ELR (cell line): ENCODE data around the gene MAP6.
"Not testable (repeated sequence)": the region's sequence is repeated elsewhere in the genome, so short reads cannot be mapped to it uniquely, and the experiment has no call there.

Experiments
- DNase-seq: peaks from one replicate; pipeline ENCODE4 v3.0.0-alpha.2; 2015; ENCODE audit warnings: low read depth

The MAP6 gene

DNA sequence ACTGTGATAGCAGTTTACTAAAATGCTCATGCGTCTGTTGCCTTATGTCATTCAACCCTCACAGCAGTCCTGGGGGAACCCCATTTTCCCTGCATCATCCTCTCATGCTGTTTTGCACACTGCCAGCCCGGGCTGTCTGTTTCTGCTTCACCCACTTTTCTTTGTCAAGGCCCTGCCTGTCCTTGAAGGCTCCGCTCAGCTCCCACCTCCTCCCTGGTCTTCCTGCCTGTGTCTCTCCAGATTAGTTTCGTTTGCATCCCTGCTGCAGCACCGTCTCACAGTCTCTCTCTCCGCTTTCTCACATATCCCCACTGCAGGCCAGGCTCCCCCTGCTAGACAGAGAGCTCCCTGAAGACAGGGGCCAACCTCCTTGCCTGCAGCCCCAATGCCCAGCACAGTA lies 76.9 kb downstream of the MAP6 start:
- no peak for DNase-seq

DNA sequence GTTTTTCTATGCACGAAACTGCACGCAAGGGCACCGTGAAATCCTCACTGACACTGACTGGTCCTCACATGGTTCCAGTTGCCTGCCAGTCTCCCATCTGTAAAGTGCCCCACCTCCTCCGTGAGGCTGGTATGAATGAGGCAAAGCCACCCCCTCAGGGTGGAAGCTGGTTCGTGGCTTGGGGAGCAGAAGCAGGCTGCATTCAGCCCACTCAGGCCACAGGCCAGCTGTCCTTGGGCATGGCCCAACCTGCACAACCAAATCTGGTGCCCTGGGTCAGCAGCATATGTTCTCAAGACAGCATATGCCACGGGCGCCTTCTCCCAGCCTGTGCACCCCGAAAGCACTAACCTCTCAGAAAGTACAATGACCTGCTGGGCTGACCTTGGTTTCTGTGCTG lies 77.5 kb downstream of the MAP6 start:
- DNase-seq, result no peak

DNA sequence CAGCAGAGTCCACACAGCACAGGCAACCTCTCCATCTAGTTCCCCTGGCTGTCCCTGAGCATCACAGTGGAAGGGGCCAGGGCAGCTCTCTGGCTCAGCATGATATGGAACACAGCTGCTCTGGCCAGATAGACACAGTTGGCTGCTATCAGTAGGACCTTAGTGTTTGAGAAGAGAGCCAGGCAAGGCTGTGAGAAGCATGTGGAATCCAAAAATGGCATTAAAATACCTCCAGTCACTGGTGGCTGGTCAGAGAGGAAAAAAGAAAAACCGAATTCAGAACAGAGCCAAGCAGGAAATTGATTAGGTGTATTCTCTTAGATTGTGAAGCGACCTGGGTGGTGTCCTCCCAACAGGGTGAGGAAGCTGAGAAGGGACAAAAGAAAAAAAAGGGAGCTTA lies 78.9 kb downstream of the MAP6 start:
- no peak for DNase-seq

DNA sequence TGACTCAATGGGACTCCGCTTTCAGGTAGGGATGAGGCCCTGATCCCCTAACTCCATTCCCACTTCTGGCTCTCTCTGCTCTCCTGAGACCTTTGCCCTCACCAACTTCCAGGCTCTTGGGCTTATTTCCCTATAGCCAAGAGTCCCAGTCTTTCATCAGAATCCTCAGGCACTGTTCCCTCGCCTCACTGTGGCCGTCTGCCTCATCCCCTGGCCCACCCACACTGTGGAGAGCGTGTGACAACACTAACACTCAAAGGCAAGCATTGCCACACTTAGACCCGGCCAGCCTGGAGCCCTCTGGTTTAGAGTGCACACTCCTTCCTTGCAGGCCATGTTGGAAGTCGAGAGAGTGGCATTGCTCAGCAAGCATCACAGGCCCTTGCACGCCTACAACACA lies 79.8 kb downstream of the MAP6 start:
- DNase-seq, result no peak

DNA sequence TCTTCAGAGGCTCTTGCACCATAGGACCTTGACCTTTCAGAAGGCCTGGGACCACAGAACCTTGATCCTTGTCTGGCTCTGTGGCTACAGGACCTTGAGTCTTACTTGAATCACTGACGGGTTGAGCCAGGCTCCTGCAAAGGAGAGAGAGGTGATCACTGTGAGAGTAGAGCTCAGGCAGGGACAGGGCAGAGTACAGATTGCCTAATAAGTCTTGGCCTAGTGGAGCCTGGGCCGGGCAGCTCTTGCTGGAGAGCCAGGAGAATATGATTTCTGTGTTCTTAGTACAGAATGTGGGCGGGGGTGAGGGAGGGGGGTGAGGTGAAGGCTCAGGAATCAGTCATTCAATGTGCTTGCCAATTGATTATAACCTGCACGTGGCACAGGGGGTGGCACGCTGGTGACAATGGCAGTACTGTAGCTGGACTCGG lies 80.8 kb downstream of the MAP6 start:
- no peak for DNase-seq

DNA sequence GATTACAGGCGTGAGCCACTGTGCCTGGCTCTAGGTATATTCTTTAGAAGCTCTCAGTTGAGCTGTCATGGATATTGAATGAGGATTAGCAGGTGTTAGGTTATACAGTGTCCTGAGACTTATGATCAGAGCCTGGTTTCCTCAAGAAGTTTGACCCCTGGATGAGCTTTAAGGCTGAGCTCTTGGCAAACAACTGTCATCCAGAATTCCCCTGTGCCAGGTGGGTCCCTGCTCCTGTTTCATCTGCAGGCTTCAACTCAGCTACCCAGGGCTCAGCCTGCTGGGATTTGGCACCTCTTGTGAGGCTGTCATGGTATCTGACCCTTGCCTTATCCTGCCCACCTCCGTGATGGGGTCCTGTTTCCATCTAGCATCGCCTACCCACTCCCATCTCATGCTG lies 82.4 kb downstream of the MAP6 start:
- DNase-seq, result no peak

DNA sequence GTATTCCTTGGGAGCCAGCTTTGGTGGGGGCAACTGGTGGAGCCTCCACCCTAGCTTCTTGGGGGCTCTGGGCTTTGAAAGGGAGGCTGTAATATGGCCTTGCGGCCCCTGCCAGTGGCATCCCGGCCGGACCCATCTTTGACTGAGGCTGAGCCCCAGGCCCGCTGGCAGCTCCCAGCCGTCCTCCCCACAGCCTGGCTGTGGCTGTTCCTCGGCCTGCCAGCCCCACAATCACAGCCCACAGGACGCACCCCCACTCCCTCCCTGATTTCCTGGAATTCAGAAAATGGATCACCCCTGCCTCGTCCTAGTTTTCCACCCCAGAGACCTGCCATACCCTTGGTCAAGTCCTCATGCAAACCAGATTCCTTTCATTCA lies 83.6 kb downstream of the MAP6 start:
- DNase-seq, result no peak

DNA sequence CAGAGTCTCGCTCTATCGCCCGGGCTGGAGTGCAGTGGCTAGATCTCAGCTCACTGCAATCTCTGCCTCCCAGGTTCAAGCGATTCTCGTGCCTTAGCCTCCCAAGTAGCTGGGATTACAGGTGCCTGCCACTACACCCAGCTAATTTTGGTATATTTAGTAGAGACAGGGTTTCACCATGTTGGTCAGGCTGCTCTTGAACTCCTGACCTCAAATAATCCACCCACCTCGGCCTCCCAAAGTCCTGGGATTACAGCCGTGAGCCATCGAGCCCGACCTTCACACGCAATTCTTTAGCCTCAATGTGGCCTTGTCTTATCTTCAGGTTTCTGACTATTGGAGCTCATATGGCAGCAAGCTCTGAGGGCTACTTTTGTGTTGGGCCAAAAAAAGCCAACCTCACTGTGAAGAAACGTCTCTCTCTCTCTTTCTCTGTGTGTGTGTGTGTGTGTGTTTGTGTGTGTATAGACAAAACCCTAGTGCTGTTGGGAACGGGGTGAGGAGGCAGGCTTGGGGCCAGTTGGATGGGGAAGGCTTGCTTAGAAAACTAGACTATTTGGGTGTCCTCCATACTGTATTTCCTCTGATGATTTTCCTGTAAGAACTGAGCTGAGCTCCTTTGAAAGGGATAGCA lies 84.1 kb downstream of the MAP6 start:
- DNase-seq, result not testable (repeated sequence)

DNA sequence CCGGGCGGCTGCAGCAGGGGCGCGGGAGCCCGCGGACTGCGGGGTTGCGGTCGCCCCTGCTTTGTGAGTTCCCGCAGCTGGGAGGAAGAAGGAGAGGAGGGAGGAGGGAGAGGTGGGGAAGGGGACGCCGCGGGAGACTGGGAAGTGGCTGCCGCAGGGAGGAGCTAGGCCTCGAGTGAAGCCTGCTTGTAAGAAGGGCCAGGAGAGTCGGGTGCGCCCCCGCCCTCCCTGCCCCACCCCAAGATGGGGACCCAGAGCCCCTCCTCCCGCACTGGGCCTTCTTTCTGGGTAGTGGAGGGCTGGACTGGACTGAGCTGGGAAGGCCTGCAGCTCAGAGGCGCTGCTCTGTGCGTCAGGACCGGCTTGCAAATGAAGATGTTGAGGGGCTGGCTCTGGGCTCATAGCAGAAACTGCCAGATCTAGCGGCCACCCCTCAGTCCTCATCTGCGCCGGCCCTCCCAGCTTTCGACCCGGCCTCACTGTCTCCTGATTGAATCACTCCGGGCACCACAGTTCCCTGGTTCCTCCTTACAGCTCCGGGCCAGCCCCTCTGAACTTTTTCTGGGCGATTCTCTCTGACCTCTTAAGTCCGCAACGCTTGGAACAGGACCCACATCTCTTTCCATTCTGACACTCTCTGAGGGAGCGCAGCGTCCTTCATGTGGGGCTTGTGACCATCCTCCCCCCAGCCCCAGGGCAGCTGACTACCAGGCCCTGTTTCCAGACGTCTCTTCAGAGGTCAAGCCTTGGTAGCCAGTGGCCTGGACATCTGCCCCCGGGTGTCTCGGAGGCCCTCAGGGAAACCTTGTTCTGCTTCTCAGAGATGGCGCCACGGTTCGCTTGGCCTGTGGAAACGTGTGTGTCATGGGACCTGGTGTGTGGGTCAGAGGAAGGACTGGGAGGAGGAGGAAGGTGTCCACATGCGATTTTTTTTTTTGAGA lies 84.8 kb downstream of the MAP6 start:
- DNase-seq, result peak; percentile 47

DNA sequence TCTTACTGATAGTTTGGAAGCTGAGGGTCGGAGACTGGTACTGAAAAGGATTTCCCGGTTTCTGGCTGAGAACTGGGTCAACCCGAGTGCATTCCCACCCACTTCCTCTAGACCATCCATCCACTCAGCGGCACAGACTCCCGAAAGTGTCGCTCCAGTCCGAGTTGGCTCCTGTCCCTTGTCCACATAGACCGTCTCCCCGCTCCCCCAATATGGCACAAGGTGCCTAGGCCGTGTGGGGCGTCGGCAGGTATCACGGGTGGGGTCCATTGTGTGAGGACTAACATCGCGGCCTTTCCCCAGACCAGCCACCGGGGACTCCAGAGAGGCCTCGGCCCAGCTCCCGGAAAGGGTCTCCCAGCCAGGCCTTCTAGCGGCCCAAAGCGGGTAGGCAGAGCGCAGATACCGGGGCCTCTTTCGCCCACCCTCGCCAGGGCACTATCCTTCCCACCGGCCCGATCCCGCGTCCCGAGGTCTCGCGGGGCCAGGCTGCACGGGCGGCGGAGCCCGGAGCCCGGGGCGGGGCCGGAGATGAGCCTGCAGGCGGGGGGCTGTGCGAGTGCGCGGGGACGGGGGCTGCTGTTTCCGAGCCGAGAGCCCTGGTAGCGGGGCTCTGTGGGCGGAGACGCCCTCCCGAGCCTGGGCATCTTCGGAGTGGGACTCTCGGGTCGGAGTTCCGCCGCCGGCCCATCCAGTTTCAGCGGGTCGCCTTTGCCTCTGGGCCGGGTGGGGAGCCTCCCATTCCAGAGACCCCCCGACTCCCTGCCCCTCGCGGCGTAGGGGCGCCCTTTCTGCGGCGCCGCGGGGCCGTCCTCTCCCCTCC lies 85.7 kb downstream of the MAP6 start:
- DNase-seq, result peak; percentile 76

DNA sequence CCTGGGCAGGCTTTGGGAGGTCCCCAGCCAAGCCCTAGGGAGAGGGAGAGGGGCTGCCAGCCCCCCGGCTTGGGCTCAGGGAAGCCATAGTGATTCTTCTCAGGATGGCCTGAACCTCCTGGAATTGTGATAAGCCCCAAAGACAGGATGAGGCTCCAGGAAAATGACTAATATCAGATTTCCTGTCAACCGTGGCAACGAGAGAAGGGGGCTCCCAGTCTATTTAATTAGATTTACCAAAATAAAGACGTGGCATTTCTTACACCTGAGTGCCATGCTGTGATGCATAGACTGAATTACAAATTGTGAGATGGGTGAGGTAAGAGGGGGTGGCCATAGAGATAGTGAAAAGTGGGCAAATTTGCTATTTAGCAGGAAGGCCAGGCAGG lies 86.3 kb downstream of the MAP6 start:
- peak; percentile 47 for DNase-seq

DNA sequence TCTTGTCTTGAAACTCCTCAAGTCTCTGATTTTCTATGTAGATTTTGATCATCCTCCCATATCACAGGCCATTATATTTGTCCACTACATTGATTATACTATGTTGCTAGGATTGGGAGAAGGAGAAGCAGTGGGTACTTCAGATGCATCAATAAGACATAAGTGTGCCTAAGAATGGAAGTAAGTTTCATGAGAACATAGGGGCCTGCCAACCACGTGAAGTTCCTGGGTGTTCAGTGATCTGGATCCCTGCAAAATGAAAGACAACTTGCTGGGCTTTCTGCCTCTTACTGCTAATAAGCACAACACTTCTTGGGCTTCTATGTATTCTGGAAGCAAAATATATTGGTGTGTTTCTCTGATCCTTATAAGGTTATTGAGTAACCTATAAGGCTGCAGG lies 89.0 kb downstream of the MAP6 start:
- no peak for DNase-seq

DNA sequence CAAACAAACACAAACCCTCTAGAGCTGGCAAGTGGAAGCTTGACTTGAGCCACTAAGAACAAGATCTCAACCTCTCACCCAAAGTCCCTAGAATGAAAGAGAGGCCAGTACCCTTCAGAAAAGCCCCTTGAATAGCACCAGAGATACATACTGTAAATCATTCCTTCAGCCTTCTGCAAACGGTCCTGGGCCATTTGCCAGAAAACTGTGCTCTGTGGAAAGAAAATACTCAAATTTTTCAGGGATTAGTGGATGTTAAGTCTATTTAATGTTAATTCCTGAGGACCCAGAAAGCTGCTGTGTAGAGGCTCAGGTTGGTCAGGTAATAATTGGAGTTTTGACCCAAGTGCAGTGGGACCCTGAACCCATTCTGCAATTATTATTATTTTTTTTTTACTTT lies 89.9 kb downstream of the MAP6 start:
- DNase-seq, result no peak

DNA sequence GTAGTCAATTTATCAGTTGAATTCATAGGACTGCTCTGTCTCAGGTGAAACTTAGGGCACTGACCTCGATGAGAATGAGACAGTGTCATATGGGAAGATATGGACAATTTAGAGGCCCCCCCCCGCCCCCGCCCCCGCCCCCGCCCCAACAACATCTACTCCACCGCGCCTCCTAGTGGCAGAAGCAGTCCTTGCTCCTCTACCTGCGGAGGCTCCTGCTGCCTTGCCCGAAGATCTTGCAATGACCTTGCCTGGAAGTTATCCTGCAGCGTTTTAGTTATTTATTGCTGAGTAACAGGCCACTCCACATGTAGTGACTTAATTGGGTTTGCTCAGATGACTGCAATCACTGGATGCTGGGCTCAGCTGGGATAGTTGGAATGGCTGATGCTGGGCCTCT lies 91.6 kb downstream of the MAP6 start:
- DNase-seq, result peak; percentile 47

DNA sequence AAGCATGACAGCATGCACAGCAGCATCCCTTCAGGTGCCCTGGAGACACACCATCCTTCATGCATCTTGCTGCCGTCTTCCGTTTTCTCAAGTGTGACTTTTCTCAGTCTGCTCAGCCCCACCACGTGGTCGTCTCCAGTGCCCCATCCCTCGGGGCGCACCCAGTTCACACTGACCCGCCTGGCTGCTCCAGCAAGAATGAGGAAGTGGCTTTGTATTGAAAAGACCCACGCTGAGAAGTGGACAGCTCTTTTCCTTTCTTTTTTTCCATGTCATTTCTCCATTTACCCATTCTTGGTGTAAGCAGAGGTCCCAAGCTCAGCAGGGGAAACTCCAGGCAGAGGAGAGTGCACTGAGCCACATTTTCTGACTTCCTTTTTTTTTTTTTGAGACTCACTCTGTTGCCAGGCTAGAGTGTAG lies 92.3 kb downstream of the MAP6 start:
- DNase-seq, result peak; percentile 50

DNA sequence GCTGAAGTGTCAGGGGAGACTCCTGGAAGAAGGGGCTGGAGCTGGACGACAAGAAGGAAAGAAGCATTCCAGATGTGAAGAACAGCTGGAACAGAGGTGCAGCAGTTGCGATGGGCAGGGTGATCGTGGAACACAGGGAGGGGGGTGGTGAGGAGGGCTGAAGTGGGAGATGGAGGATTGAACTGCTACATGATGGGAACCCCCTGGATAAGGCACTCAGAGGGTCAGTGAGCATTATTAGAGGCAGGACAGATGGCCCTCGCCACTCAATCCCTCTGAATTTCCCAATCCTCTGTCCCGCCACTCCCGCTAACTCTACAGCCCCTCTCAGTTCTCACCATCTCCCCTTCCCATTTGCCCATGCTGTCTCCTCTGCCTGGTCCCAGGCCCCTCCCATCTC lies 92.8 kb downstream of the MAP6 start:
- DNase-seq, result no peak

DNA sequence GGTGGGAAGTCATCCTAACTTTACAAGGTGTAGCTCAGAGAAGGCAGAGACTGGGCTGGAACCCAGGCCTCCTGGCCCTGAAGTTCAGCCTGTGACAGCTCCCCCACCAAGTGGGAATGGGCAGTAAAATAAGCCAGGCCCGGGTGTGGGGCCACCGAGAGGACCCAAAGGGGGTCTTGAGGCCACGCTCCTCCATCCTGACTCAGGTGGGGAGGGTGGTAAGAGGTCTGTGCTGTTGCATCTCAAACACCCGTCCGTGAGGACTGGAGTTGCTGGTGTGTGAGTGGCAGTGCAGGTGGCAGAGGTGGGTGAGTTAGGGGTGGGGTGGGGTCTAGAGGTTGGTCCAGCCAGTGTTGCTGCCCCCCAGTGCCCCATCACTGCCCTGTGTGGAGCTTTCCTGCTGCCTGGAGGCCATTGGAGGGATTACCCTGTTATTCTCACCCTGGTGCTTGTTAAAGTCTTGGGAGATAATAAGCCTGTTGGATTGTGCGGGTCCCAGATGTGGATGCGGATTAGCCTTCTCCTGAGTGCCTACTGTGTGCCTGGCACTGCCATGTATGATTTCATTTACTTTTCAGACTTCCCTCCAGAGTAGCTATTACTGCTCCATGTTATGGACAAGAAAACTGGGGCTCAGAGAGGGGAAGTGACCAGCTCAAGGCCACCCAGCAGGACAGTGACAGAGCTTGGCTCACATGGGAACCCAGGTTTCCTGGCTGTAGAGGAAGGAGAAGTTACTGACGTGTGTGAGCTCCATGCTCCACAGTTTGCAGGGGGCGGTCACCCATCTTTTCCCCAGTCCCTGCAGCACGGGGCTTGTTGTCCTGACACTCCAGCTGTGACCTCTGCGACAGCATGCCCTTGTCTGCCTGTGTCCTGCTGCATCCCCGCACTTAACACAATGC lies 93.9 kb downstream of the MAP6 start:
- DNase-seq, result peak; percentile 32

DNA sequence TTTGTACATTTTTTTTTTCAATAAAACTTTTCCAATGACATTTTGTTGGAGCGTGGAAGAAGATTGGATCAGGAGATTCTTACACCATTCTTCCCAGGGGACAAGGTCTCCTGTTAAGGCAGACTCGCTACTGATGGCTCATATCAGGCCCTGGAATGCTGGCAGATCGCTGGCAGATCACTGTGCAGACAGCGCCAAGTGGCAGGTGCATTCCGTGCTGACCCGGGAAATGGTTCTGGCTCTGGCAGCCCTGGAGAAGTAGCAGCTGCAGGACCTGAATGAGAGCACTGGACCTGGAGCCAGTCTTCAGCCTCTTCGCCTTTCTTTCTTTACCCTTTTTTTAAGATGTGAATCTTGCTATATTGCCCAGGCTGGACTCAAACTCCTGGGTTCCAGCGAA lies 96.1 kb downstream of the MAP6 start:
- DNase-seq, result no peak

DNA sequence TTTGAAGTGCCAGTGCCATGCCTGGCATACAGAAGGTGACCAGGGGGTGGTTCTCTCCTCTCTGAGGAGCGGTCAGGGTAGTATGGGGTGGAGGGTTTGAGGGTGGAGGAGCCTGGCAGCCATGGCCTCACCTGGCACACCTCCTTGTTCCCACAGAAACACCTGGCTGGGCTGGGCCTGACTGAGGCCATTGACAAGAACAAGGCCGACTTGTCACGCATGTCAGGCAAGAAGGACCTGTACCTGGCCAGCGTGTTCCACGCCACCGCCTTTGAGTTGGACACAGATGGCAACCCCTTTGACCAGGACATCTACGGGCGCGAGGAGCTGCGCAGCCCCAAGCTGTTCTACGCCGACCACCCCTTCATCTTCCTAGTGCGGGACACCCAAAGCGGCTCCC lies 97.2 kb downstream of the MAP6 start:
- no peak for DNase-seq

DNA sequence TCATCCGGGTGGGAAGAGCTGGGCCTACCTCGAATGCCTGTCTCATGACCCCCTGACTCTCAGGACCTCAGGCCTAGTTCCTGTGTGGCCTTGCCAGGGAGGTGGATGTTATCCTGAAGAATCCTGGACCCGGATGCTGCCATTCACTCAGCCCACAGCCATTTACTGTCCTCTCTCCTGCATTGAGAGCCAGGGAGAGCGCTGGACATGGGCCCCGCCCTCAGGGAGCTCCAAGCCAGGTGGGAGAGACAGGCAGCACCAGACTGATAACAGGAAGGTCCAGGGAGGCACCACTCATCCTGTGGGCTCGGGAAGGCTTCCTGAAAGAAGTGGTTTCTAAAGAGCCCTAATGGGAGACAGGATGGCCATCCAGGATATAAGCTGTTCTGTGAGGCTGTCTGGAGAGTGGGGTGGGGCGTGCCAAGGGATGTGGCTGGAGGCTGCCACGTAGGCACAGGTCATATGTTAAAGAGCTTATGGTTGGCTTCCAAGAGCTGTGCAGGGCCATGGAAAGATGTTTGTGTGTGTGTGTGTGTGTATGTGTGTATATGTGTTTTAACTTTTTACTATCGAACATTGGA lies 98.2 kb downstream of the MAP6 start:
- DNase-seq, result no peak

DNA sequence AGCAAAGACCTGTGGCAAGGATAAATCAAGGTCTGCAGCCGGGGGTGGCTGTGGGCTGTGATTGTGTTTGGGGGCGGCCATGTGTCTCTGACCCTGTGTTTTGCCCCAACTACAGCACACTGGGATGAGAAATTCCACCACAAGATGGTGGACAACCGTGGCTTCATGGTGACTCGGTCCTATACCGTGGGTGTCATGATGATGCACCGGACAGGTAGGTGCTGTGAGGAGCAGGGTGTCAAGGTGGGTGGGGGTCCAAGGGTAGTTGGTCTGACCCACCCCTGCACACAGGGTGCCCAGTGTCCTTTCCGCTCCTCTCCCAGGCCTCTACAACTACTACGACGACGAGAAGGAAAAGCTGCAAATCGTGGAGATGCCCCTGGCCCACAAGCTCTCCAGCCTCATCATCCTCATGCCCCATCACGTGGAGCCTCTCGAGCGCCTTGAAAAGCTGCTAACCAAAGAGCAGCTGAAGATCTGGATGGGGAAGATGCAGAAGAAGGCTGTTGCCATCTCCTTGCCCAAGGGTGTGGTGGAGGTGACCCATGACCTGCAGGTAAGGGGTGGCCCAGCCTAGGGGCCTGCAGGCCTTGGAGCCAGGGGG lies 100.1 kb downstream of the MAP6 start:
- DNase-seq, result no peak
